ENCODE results near the gene MPP1.

Gene MPP1

GRCh38 chrX:154730253-154730891 lies 74.9 kb downstream of the MPP1 start:
- no peak for DNase-seq

GRCh38 chrX:154729439-154729838 lies 75.8 kb downstream of the MPP1 start:
- no peak for DNase-seq
